Epithelial cell of proximal tubule (primary cell): Measurements from ENCODE around the gene METTL5. TPM values are rescaled to one million over a fixed set of nuclear protein-coding genes. Genes with fewer than 3 reads are reported as not detected.
A peak's percentile ranks its signal among the peaks of the same experiment; 100 is the strongest.
"Not testable (repeated sequence)": the region's sequence is repeated elsewhere in the genome, so short reads cannot be mapped to it uniquely, and the experiment has no call there.

Experiments
- DNase-seq: peaks from one replicate; pipeline ENCODE4 v3.0.0-alpha.2; 2011; ENCODE audit warnings: low read depth
- H3K4me3 ChIP-seq: 2 replicates; pipeline ENCODE4 v1.5.1; 2011; ENCODE audit warnings: low read depth, mild to moderate bottlenecking, low read length
- CTCF ChIP-seq: conservative IDR thresholded peaks from 2 replicates; pipeline ENCODE4 v1.5.1; 2012; ENCODE audit warnings: low read depth, mild to moderate bottlenecking, low read length
- total RNA-seq: library from RNA; depleted of rRNA; stranded (reverse); fragments of >200 nt; gene quantifications from 2 replicates; pipeline ENCODE4 v1.2.3, GENCODE V29; 2015

METTL5 gene
- total RNA-seq, 1 donor from 2014 or later: 76.0 TPM

DNA sequence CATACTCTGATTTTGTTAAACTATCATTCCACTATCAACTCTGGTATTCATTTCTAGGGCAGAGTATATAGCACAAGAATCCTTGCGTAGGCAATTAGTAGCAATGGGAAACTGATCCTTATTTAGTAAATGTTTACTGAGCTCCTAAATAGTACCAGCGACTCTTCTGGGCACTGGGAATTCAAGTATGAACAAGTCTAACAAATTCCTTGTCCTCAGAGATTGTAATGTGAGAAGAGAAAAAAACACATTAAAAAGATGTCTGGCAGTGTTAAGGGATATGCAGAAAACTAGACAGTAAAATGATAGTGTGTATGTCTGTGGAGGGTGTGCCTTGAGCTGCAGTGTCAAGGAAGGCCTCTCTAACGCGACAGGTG is 721 bp downstream of the METTL5 start:
- peak overlapping the region; percentile 69 for H3K4me3 ChIP-seq
- no peak for TF ChIP-seq CTCF
- DNase-seq: no peak

- no peak for DNase-seq
- TF ChIP-seq CTCF: no peak
- no peak overlapping the region for H3K4me3 ChIP-seq
Observed at GRCh38 chr2:169822785-169823392, 1.8 kb downstream of the METTL5 start.

DNA sequence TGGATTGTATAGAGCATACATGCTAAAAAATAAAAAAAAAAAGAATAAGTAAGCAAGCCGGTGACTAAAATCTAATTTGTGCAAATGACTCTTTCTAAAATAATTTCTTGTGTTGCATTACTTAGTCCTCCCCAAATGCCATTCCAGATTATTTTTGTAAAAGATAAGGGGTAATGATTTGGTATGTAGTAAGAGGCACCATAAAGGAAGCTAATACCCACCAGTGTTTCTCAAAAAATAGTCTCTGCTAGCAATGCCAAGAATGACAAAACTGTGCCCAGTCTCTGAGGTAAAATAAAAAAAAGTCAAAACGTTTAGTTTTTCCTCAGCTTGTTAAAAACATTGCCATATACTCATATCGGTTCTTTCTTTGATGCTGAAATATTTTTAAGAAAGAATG is 2.7 kb downstream of the METTL5 start:
- no peak for DNase-seq
- no peak for TF ChIP-seq CTCF
- H3K4me3 ChIP-seq: no peak overlapping the region

DNA sequence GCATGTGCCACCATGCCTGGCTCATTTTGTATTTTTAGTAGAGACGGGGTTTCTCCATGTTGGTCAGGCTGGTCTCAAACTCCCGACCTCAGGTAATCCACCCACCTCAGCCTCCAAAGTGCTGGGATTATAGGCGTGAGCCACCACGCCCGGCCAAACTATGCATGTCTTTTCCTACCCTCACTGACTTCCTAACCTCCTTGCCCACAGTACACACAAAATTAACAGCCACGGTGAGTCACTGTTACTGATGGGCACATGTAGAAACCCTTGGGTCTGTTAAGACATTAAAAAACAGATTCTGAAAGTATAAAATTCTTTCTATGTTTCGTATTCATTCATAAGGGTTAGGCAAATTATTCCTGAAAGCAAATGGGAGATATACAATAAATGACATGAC is 4.6 kb downstream of the METTL5 start:
- H3K4me3 ChIP-seq, DNase-seq: not testable (repeated sequence)

GRCh38 chr2:169819106-169819505 is 5.6 kb downstream of the METTL5 start:
- DNase-seq: no peak
- H3K4me3 ChIP-seq: no peak overlapping the region
- no peak for TF ChIP-seq CTCF

GRCh38 chr2:169818241-169818640 is 6.5 kb downstream of the METTL5 start:
- TF ChIP-seq CTCF: no peak
- no peak for DNase-seq
- no peak overlapping the region for H3K4me3 ChIP-seq

GRCh38 chr2:169817369-169817768 is 7.3 kb downstream of the METTL5 start:
- not testable (repeated sequence) for H3K4me3 ChIP-seq, DNase-seq

DNA sequence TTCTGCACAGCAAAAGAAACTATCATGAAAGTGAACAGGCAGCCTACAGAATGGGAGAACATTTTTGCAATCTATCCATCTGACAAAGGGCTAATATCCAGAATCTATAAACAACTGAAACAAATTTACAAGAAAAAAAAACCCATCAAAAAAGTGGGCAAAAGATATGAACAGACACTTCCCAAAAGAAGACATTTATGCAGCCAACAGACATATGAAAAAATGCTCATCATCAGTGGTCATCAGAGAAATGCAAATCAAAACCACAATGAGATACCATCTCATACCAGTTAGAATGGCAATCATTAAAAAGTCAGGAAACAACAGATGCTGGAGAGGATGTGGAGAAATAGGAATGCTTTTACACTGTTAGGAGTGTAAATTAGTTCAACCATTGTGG is 7.7 kb downstream of the METTL5 start:
- not testable (repeated sequence) for H3K4me3 ChIP-seq, DNase-seq

DNA sequence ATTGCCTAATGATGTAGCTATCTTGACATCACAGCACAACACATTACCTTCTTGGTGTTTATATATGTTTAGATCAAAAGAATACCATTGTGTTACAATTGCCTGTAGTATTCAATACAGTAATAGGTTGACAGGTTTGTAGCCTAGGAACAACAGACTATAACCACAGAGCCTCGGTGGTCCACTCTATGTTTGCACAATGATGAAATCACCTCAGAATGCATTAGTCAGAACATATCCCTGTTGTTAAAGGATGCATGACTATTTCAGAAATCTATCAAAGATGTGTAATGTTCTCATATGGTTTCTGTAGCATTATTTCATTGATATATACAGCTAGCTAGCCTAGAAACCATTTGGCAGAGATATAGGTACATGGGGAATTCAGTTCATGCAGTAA is 8.9 kb downstream of the METTL5 start:
- no peak for TF ChIP-seq CTCF
- no peak for DNase-seq

More for the DNA sequence above, 8.9 kb downstream of the METTL5 start:
- no peak overlapping the region for H3K4me3 ChIP-seq
